Cortex of kidney (tissue), 1 donor: ENCODE data around the gene LTB4R.

Source experiments
- DNase-seq: peaks from one replicate; lab custom pipeline; 2025; lab: John Stamatoyannopoulos, UW

The LTB4R gene

DNA sequence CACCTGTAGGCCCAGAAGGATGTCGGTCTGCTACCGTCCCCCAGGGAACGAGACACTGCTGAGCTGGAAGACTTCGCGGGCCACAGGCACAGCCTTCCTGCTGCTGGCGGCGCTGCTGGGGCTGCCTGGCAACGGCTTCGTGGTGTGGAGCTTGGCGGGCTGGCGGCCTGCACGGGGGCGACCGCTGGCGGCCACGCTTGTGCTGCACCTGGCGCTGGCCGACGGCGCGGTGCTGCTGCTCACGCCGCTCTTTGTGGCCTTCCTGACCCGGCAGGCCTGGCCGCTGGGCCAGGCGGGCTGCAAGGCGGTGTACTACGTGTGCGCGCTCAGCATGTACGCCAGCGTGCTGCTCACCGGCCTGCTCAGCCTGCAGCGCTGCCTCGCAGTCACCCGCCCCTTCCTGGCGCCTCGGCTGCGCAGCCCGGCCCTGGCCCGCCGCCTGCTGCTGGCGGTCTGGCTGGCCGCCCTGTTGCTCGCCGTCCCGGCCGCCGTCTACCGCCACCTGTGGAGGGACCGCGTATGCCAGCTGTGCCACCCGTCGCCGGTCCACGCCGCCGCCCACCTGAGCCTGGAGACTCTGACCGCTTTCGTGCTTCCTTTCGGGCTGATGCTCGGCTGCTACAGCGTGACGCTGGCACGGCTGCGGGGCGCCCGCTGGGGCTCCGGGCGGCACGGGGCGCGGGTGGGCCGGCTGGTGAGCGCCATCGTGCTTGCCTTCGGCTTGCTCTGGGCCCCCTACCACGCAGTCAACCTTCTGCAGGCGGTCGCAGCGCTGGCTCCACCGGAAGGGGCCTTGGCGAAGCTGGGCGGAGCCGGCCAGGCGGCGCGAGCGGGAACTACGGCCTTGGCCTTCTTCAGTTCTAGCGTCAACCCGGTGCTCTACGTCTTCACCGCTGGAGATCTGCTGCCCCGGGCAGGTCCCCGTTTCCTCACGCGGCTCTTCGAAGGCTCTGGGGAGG is at the start of gene LTB4R:
Gene LTB4R, plus strand, starts transcription at position 857 of the 959 bp plus-strand sequence. CDS start 4,150 bp downstream, outside the sequence.
- DNase-seq, result no peak

- no peak for DNase-seq
Measured at GRCh38 chr14:24261969-24262327, 49.4 kb upstream of the LTB4R start.

DNA sequence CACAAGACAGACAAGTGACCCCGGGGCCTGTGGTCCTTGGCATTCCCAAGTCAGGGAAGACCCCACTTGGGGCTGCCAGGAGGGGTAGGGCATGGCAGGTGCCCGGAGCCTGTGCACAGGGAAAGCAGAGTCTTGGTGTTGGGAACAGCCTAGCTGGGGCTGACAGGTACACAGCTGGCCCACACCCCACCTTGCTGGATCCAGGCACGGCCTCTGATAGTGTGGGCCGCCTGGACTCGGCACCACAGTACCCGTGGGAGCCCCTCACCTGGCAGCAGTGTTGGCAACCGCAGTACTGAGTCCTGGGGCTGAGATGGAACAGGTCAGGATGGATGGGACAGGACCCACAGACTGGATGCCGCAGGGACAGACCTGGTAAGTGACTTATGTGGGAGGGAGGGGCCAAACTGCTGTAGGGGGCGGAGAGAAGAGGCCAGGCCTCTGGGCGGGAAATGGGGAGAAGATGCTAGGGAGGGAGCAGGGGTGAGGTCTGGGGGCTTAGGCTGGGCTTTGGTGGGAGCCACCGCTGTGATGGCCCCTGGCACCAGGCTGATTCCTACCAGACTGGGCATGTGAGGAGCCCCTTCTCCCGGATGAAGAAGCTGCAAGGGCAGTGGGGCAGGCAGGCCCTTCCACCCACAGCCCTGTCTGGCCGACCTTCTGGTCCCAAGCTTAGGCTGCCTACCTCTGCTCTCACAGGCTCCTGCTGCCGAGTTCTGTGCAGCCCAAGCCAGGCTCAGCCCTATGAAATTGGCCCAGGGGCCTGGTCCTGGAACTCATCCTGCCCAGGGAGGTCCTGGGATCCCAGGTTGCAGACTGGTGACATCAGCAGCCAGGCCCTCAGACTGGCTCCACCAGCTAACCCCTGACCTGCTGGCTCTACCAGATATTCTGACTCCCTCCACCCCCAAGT is 48.2 kb upstream of the LTB4R start, which contains the start of gene TGM1:
Gene TGM1, minus strand, starts transcription at position 357 of the 913 bp plus-strand sequence. CDS start 825 bp downstream, outside the sequence.
- no peak for DNase-seq

DNA sequence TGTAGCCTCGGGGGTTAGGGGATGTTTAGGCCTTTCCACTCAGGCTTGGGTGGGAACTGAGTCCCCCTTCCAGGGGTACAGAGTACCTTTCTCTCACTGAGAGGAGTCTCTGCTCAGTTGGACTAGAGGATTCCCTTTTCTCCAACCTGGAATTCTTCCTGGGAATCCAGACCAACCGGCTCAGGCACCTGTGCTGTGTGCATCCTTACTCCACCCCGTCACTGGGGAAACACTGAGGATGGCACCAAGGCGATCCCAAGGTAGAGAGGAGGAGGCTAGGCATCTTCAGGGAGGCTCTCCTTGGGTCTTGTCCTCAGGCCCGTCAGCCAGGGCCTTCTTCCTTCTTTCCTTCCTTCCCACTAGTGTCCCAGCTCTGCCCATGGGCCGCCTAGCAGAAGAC is 47.5 kb upstream of the LTB4R start:
- DNase-seq, result no peak

- no peak for DNase-seq
Measured at GRCh38 chr14:24264298-24264697, 47.0 kb upstream of the LTB4R start.

GRCh38 chr14:24266344-24267244 is 44.7 kb upstream of the LTB4R start:
- no peak for DNase-seq

DNA sequence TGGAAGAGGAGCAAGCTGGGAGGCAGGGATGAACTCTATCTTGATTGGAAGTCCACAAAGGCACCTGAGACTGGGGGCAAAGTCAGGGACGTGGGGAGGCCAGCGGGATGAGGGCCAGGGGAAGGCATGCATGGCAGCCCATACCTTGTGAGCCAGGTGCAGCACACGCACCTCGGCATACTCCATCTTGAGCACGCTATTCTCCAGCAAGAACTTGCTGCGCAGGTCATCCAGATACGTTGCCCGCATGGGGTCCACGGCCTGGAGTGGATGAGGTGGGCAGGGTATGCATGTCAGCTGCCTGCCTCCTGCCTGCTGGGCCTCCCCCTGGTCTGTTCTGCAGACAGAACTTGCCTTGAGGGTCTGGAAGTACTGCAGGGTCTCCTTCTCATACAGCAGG is 43.8 kb upstream of the LTB4R start:
- no peak for DNase-seq

GRCh38 chr14:24268225-24268624 is 43.1 kb upstream of the LTB4R start:
- no peak for DNase-seq

DNA sequence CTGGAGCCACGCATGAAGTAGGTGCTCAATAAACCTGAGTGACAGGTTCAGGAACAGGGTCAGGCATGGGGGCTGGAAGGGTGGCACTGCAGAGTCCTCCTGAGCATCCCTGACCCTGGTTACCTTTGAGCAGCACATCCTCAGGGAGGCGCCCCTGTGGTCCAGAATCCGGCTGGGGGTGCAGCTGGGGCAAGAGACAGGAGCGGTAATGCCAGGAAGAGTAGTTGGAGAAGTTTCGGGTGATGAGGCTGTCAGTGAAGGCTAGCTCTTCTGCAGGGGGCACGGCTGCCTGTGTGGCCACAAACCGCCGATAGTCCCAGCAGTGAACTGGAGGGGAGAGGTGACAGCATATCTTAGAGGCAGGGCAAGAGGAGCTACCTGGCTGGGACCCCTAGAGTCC is 41.9 kb upstream of the LTB4R start:
- no peak for DNase-seq

GRCh38 chr14:24269910-24270536 is 41.3 kb upstream of the LTB4R start:
- no peak for DNase-seq

- no peak for DNase-seq
Measured at GRCh38 chr14:24270537-24271133, 40.7 kb upstream of the LTB4R start.

GRCh38 chr14:24271134-24271833 is 40.0 kb upstream of the LTB4R start, which contains the start of gene RABGGTA:
Gene RABGGTA, minus strand, starts transcription at chr14:24271597. Its CDS starts 482 bp downstream, at chr14:24271115.
- no peak for DNase-seq

- DNase-seq, result no peak
Measured at GRCh38 chr14:24271834-24272263, 39.5 kb upstream of the LTB4R start.

GRCh38 chr14:24272467-24272866 is 38.8 kb upstream of the LTB4R start:
- no peak for DNase-seq

DNA sequence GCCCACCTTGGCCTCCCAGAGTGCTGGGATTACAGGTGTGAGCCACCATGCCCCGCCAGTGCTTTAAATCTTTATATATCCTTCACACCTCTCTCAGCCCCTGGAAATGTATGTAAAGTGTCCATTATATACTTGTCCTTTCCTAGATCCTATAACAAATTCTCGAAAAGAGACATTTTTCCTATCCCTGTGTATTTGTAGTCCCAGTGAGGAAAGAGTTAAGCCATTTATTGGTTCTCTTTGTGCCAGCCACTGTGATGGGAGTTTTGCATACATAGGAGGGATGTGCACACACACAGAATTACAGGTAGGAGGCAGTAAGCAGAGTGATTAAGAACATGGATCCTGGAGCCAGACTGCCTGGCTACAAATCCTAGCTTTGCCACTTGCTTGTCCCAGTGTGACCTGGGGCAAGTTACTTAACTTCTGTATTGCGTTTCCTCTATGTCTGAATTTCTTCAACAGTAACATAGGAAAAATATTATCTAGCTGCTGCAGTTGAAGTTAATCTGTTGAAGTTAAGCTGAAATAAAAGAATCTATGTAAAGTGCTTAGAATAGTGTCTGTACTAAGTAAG is 37.8 kb upstream of the LTB4R start:
- no peak for DNase-seq

DNA sequence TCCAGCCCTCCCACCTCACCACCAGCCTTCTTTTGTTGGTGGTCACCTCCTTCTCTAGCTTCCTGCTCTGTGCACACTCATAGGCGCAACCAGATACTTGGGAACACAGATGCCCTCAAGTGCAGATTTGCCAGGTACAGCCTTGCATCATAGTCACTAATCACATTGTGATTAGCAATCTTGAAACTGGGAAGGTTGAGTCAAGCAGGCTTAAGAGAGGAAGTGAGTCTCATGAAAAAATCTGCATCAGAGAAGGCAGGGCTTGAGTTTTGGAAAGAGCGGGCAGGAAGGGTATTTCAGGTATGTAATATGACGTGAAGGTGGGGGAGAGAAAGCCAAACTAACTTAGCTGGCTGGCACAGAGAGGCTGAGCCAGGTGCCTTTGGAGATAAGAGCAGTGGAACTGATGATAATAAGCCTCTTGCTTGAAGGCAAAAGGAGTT is 37.2 kb upstream of the LTB4R start:
- no peak for DNase-seq

DNA sequence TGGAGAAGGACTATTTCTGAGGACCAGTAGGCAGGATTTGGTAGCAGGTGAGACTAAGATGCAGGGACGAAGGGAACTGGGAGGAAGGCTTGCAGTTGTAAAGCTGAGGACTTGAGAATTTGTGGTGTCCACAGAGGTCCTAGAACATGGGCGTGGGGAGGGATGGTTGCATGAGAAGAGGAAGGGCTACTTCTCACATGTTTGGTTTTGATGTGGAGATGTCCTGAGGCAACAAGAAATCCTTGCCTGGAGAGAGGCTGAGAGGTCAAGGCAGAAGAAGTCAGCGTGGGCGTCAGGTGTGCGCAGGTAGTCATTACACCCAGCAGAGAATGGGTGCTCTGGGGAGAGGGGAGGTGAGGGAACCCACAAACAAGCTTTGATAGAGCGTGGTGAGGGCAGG is 34.2 kb upstream of the LTB4R start:
- no peak for DNase-seq

DNA sequence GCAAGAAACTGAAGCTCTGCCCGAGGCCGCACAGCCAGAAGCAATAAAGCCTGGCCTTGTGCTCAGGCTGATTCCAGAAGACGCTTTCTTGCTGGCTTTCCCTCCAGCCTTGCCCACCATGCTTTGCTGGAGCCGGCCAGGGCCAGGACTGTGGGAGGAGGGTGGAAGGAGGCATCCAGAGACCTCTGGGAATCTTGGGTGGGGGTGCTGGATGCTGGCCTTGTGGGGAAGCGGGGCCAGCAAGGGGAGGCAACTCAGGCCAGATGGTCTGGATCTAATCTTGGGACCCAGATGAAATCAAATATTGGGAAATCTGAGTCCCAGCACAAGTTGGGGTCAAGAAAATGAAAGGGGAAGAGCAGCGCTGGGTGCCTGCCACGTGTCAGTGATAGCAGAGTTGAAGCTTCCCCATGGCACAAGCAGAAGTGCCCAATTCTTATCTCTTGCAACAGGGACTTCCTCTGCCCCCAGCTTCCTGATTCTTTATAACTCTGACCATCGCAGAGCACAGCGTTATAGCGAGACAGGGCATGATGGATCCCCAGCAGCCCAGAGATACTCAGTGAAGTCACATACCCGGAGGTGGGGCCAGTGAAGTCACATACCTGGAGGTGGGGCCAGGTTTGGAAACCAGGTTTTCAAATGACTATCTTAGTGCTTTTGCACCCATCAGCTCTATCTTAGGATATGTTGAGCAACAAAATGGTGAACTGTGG is 33.5 kb upstream of the LTB4R start:
- no peak for DNase-seq

GRCh38 chr14:24278424-24278823 is 32.9 kb upstream of the LTB4R start:
- DNase-seq, result no peak
